ENCODE data around the gene SASH1.
A peak's percentile ranks its signal among the peaks of the same experiment; 100 is the strongest.
"Not testable (repeated sequence)": the region's sequence is repeated elsewhere in the genome, so short reads cannot be mapped to it uniquely, and the experiment has no call there.

The SASH1 gene

GRCh38 chr6:148329596-148330381 is 12.8 kb upstream of the SASH1 start:
- DNase-seq = no peak

- DNase-seq = no peak
Measured at GRCh38 chr6:148332088-148332487, 10.6 kb upstream of the SASH1 start.

DNA sequence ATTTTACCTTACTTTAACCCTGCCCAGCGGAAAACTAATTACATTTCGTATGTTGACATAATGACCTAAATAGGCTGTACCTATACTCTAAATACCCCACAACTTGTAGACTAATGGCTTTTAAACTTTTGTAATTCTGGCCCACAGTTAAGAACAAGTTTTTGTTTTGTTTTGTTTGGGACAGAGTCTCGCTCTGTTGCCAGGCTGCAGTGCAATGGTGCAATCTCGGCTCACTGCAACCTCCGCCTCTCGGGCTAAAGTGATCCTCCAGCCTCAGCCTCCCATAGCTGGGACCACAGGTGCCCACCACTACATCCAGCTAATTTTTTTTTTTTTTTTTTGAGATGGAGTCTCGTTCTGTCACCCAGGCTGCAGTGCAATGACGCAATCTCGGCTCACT is 5.7 kb upstream of the SASH1 start:
- no peak for DNase-seq

GRCh38 chr6:148339766-148340165 is 2.9 kb upstream of the SASH1 start:
- no peak for DNase-seq

DNA sequence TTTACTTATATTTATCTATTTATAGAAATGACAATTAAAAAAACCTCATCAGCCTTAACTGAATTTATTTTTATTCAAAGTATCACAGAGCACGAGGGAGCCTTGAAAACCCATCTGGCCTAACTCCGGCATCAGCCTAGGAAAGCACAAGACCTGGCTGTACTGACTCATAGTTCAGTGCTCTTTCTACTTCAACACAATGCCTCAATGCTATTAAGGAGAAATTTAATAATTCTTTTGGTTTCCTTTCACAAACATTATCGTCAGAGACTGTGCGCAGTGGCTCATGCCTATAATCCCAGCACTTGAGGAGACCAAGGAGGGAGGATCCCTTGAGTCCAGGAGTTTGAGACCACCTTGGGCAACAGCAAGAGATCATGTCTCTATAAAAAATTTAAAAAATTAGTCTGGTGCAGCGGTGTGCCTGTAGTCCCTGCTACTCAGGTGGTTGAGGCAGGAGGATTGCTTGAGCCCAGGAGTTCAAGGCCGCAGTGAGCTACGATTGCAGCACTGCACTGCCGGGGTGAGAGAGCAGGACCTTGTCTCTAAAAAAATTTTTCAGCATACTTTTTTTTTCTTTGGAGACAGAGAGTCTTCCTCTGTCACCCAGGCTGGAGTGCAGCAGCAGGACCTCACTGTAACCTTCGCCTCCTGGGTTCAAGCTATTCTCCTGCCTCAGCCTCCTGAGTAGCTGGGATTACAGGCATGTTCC is 1.9 kb upstream of the SASH1 start:
- DNase-seq = no peak

DNA sequence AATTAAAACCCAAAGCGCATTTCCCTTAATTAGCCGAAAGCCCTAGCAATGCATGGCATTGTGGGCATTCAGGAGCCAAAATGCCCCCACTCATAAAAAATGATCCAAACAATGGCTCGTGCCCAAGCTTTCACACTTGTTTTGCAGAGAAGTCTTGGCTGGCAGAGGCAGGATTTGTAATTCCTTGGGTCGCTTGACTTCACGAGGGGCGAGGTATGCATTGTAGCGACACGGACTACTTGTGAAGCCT is 613 bp upstream of the SASH1 start:
- DNase-seq = no peak

DNA sequence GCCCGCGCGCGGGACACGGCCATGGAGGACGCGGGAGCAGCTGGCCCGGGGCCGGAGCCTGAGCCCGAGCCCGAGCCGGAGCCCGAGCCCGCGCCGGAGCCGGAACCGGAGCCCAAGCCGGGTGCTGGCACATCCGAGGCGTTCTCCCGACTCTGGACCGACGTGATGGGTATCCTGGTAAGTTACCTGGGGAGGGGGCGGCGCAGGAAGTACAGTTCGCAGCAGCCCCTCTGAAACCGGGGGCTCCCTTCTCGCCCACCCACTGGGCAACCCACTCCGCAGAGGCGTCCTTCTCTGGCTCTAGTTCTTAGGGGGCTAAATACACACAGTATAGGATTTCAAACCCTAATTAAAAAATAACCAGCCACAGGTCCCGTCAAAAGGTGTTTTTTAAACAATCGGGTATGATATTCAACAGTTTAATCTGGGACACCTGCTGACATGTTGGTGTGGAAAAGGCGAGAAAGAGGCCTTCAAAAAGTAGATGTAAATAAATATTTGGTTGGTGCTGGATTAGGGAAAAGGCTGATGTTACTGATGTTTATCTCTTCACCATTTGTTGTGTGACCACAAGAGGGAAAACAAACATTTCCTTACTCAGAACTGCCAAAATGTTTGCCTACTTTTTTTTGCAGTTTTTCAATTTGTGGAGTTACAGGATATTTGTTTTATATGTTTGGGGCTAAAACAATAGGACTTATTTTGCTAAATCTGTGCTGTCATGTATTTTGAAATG is 577 bp downstream of the SASH1 start:
- DNase-seq = no peak

DNA sequence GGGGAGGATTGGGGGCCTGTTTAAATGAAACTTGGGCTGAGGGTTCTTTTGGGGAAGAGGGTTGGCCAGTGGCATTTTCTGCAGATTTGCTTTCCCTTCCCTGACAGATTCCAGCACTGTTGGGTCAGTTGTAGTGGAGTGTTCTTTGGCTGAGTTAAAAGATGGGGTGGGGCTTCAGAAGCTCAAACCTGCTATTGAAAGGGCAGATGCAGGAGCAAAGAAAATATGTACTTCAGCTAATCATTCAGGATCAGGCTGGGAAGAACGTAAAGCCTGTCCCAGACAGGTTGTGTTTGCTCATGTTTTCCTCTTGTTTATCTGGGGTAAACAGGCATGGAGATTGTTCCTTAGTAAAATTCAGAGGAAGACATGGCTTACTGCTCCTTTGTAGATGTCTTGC is 2.5 kb downstream of the SASH1 start:
- DNase-seq = no peak

- no peak for DNase-seq
Measured at GRCh38 chr6:148345578-148345977, 2.9 kb downstream of the SASH1 start.

- no peak for DNase-seq
Measured at GRCh38 chr6:148346681-148347440, 4.2 kb downstream of the SASH1 start.

DNA sequence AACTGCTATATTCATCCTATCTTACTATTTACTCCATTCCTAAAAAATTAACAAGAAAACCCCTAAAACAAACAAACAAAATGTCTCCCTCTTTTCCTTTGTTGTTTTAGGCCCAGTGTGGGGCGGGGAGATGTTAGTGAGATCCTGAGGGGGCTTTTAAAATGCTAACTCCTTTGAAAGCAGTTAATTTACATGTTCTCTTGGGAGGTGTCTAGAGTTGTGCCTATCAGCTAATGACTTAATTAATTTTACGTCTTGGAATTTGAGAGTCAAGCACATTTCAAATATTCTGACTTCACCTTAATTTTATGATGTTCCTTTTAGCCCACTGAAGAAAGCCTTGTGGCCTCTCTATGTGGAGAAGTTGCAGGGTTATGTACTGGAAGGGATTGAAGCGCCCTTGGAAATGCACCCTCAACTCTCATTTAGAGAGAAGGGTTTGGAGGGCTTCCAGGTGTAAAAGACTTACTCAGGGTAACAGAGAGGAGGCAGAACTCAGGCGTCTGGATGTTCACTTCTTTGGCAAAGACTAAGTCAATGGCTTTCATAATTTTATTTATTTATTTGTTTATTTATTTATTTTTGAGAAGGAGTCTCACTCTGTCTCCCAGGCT is 4.9 kb downstream of the SASH1 start:
- DNase-seq = no peak

GRCh38 chr6:148348335-148348734 is 5.7 kb downstream of the SASH1 start:
- no peak for DNase-seq

DNA sequence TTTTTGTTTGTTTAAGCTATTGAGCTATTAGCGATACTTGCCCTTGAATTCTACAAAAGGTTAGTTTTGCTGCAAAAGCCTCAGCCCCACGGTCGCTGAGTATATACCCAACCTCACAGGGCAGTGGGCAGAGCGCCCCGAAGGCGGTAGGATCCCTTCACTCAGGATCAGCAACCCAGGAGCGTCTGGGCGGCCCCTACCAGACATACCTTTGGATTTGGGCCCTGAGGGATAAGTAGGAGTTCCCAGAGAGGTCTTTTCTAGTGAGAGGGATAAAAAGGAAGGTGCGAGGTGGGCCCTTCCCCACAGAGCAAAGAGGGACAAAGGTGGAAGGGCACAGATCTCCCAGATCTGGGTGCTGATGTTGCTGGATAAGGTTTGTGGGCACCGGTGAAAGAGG is 6.1 kb downstream of the SASH1 start:
- no peak for DNase-seq

DNA sequence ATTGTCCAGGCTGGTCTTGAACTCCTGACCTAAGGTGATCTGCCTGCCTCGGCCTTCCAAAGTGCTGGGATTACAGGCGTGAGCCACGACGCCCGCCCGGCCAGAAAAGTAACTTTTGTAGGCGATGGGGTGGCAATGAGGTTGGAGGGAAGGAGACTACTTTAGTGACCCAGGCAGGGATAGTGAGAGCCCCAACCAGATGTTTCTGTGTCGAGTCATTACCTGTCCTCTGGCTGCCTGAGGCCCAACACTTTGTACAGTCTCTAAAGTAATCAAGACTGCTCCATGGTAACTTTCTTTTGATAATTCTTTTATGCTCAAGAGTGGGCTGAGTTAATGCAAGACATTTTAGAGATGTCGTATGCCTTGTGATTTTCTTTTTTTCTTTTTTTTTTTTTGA is 6.8 kb downstream of the SASH1 start:
- DNase-seq = no peak

- no peak for DNase-seq
Measured at GRCh38 chr6:148351309-148351708, 8.7 kb downstream of the SASH1 start.

- DNase-seq = not testable (repeated sequence)
Measured at GRCh38 chr6:148352421-148352820, 9.8 kb downstream of the SASH1 start.

DNA sequence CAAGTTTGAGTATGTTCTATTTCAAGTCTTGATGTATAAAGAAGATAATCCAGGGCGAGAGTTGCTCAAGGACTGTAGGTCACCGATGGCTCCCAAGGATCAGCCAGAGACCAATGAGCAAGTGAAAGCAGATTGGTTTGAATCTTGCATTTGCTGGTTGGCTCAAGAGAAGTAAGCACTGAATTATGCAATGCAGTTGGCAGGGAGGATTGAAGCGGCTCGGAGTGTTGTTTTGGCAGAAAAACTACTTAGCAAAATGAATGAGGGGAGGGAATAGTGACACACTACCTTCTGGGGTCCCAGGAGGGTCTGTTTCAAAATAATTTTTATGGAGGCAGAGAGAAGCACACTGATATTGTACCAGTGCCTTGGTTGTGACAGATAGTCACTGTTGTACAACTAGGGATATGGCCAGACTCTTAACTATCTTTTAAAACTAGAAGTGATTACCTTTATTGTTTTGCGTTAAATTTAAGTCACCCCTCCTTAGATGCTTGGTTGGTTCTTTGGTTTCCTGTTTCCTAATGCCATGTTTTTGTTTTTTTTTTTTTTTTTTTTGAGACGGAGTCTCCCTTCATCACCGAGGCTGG is 15.7 kb downstream of the SASH1 start:
- DNase-seq = no peak

DNA sequence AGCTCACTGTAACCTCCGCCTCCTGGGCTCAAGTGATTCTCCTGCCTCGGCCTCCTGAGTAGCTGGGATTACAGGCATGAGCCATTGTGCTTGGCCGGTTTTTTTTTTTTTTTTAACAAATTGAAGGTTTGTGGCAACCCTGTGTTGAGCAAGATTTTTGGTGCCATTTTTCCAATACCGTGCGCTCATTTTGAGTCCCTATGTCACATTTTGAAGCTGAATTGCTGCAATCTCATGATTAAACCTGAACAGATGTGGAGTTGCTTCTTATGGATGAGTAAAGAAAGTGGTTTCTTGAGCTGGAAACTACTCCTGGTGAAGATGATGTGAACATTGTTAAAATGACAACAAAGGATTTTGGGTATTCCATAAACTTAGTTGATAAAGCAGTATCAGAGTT is 16.6 kb downstream of the SASH1 start:
- no peak for DNase-seq

DNA sequence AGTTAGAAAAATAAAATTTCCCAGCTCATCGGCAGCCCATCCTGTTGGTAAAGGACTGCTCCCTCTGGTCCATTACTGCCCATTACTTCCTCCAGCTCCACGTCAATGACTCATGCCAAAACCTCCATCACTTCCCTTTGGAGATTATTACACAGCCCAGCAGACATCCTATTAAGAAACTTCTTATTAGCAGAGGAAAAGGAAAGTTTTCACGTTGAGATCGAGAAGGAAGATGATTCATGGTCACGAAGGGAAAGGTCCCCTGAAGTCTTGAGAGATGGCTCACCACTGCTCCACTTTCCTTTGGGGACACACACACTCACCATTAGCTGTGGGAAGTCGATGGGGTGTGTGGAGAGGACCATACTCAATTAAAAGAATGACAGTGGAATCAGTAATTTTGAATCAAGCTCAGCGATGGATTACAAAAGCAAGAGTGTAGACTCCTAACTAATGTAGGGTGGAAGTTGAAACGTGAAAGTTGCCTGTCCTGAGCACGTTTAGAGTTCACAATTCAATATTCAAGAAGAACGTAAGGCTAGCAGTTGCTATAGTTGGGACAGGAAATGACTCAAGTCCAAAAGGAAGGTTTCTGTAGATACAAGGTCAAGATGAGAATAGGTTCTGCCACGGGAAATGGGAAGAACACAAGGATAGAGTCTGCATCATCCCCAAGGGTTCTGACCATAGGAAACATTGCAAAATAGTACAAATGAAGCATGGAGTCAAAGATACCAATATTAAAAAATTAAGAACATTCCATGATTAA is 21.6 kb downstream of the SASH1 start:
- DNase-seq = no peak

- no peak for DNase-seq
Measured at GRCh38 chr6:148365041-148365440, 22.4 kb downstream of the SASH1 start.

DNA sequence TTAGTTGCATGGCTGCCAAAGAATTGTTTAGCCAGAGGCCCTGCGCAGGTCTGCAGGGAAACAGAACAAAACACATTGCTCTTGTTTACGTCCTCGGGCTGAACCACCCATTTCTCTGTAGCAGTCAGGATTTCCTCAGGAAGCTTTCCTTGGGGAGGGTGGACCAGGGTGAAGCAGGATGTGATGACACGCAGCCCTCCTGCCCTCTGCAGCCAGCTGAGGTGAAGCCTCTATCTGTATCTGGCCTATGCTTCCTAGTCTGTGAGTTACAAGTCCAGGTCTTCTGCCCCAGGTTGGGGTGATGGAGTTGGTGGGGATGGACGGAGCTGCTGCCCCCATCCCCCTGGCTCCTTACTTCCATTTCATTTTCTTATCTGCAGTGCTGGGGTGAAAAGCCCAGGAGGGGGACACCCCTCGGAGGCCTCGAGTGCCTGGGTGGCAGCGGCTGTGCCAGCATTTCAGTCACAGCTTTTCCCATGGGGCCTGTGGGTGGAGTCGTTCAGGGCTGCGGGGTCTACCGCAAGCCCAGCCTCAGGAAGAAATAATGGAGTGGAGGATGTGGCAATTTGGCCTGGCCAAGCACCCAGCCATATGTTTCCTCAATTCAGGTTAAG is 24.9 kb downstream of the SASH1 start:
- DNase-seq = peak; percentile 22
